HG03378 (cell line): ENCODE data around the gene TMPRSS4.

Source experiments
- ATAC-seq: cut with Tn5 transposase; IDR thresholded peaks from one replicate; pipeline ENCODE4 v1.9.1; 2021; ENCODE audit warnings: mild to moderate bottlenecking, moderate library complexity; ENCODE audit not compliant: unreplicated experiment

The TMPRSS4 gene

GRCh38 chr11:118076754-118077281 lies at the start of gene TMPRSS4:
Gene TMPRSS4, plus strand, starts transcription at chr11:118077078. Its CDS starts 225 bp downstream, at chr11:118077303.
- ATAC-seq = no peak

- no peak for ATAC-seq
These were observed 49.2 kb upstream of the TMPRSS4 start for GRCh38 chr11:118027694-118028093.

- no peak for ATAC-seq
These were observed 48.3 kb upstream of the TMPRSS4 start for GRCh38 chr11:118028626-118029025.

GRCh38 chr11:118033443-118033842 lies 43.4 kb upstream of the TMPRSS4 start:
- ATAC-seq = no peak

- no peak for ATAC-seq
These were observed 34.7 kb upstream of the TMPRSS4 start for GRCh38 chr11:118042141-118042540.

GRCh38 chr11:118042796-118043195 lies 34.1 kb upstream of the TMPRSS4 start:
- ATAC-seq = no peak

- no peak for ATAC-seq
These were observed 31.7 kb upstream of the TMPRSS4 start for GRCh38 chr11:118045191-118045590.

GRCh38 chr11:118046051-118046963 lies 30.6 kb upstream of the TMPRSS4 start:
- no peak for ATAC-seq

GRCh38 chr11:118046964-118047700 lies 29.7 kb upstream of the TMPRSS4 start:
- ATAC-seq = no peak

- ATAC-seq = no peak
These were observed 29.1 kb upstream of the TMPRSS4 start for GRCh38 chr11:118047749-118048148.

GRCh38 chr11:118048472-118049370 lies 28.2 kb upstream of the TMPRSS4 start:
- no peak for ATAC-seq

- ATAC-seq = no peak
These were observed 27.1 kb upstream of the TMPRSS4 start for GRCh38 chr11:118049771-118050170.

- ATAC-seq = no peak
These were observed 26.5 kb upstream of the TMPRSS4 start for GRCh38 chr11:118050208-118050891.

GRCh38 chr11:118051136-118051610 lies 25.7 kb upstream of the TMPRSS4 start:
- ATAC-seq = no peak

- no peak for ATAC-seq
These were observed 25.0 kb upstream of the TMPRSS4 start for GRCh38 chr11:118051611-118052461.

- ATAC-seq = no peak
These were observed 24.2 kb upstream of the TMPRSS4 start for GRCh38 chr11:118052581-118053206.

GRCh38 chr11:118054712-118055640 lies 21.9 kb upstream of the TMPRSS4 start:
- no peak for ATAC-seq
